Activated CD4-positive, alpha-beta T cell treated with anti-CD3 and anti-CD28 coated beads, Interleukin-10, Interleukin-2, amounts not matched to agents 100 ng/mL and 50 ng/mL, durations not matched to agents 16 hours and 8 hours (primary cell): Measurements from ENCODE around the gene CACNA2D4.
"Not testable (repeated sequence)": the region's sequence is repeated elsewhere in the genome, so short reads cannot be mapped to it uniquely, and the experiment has no call there.

Experiments used
- DNase-seq: peaks from one replicate; pipeline ENCODE4 v3.0.0-alpha.2; 2020

CACNA2D4 gene

DNA sequence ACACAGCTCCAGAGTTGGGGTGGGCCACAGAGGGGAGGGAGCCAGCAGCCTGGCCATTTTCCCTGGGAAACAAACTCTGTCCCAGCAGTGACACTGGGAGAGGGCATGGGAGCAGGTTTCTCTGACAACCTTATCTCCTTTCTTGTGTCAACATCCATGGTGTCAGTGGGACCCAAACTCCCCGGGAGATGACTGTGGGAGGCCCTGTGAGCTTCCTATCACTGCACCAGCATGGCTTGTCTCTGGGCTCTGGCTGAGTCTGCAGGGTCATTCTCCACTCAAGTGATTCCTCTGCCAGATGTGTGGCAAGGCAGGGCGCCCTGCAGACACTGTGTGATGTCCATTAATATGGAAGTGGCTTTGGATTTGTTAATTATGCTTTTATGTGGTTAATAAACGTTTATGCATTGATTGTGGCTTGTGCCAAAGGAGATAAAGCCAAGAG lies 88.0 kb downstream of the CACNA2D4 start:
- no peak for DNase-seq

DNA sequence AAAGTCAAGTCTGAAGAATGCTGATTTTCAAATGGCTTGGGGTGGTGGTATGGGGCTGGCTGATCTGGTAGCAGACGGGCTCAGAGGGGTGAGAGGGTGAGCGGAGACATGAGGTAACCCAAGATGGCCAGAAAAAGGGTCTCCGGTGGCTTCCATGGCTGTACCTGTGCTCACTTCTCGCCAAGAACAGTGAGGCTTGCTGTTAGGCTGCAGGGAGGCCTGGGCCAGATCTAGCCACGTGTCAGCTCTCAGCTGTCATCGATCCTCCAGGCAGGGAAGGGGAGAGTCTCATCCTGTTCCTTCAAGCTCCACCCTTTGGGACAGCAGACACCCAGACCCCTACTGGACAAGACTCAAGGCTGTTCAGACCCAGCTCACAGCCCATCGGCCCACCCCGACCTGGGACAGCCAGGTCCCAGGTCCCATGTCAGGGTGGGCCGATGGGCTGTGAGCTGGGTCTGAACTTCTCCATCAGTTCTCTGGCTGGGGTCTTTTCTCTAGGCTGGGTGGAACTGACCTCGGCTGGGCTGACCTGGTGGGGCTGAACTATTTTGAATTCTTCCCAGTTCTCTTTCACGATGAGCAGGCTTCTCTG lies 89.0 kb downstream of the CACNA2D4 start:
- no peak for DNase-seq

DNA sequence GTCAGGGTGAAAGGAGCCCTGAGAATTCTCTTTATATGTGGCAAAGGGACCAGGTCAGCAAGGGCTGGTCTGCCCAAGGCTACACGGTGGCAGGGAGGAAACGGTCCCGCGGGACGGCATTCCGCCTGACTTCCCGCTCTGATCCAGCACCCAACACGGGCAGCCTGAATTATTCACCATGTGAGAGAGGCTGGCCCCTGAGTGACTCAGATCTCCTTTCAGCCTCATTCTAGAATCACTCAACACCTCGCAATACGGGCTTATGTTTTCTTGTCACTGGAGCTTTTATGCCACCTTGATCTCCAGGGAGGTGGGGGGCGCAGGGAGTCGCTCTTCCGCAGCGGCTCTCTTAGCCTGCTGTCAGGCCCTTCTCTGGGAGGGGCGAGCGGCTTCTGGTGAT lies 89.6 kb downstream of the CACNA2D4 start:
- DNase-seq, result no peak

DNA sequence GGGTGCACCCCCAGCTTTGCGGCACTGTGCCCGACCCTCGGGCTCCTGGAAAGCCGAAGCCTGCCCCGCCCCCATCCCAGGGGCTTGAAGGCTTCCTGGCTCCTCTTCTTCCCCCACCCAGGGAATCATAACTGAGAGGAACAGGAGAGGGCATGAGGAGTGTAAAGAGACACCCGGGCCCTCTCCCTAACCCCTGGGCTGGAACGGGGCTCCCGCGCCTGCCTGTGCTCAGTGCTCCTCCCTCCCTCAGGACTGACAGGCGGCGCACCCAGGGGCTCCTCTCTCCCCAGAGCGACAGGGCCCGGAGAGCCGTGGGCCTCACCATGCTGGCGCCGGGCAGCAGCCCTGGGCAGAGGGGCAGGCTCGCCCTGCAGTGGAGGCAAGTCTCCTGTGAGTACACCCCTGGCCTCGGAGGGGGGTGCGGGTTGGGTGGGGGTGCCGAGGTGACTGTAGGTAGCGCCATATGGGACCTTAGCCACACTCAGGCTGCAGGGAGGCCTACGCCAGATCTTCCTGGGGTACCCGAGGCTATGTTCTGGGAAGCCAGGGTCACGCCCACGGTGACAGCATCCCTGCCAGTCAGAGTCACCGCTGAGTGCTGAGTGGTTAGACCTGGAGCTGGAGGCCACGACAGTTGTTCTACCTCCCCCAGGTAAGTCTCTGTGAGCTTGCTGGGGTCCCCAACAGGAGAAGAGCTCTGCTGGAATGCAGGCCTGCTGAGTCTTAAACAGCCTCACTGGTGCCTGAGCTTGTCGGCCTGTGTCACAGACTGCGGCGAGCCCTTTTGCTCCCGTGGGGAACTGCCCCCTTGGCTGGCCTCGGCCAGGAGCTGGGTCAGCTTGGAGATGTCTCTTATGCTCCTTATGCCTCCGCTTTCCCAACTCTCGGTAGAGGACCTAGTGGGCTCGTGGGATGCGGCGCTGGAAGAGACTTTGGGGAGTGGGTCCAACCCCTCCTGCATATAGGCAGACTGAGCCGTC lies 90.3 kb downstream of the CACNA2D4 start:
- no peak for DNase-seq

DNA sequence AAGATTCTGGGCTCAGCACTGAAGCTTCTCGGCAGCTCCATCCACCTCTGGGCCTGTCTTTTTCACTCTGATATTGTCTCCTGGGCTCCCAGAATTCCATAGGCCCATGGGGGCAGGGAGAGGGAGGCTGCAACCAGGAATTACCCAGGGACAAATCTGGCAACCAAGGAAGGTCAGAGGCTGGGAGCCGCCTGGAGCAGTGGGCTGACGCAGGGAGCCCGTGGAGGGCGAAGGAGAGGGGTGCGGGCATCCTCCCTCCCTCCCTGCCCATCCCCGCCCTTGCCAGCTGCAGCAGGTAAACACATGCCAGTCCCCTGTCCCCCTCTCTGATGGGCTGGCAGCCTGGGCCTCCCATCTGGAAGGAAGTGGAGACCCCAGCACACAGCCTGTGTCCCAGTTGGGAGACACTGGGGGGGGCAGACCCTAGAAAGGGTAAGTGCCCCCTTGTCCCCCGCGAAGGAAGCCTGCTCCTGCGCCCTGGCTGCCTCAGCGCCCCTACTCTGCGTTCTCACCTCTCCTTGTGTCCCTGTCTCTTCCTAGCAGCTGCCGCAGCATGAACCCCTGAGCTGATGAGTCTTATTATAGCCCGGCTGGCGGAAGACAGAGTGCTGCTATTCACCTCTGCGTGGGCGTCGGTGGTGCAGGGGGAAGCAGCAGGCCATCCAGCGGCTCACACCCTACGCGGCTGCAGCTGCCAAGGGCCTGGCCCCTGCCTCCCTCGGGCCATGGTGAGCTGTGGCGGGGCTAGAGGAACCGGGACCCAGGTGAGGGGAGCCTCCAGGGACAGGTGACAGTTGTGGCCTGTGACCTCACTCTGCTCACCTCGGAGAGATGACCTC lies 91.4 kb downstream of the CACNA2D4 start:
- DNase-seq, result no peak

DNA sequence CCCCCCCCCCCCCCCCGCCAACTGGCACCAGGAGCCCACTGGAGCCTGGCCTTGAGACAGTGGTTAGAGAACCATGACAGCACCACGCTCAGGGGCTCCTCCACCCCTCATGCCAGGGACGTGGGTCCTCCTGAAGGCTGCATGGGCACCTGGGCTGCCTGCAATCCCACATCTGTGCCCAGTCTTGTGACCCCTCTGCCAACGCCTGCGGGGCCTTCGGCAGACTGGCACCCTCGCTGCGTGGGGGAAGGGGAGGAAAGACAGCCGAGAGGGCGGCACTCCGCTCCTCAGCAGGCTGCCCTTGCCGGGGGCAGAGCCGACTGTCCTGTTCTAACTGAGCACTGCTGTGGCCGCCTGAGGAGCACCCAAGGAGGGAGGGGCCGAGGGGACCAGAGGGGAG lies 92.1 kb downstream of the CACNA2D4 start:
- DNase-seq, result no peak

DNA sequence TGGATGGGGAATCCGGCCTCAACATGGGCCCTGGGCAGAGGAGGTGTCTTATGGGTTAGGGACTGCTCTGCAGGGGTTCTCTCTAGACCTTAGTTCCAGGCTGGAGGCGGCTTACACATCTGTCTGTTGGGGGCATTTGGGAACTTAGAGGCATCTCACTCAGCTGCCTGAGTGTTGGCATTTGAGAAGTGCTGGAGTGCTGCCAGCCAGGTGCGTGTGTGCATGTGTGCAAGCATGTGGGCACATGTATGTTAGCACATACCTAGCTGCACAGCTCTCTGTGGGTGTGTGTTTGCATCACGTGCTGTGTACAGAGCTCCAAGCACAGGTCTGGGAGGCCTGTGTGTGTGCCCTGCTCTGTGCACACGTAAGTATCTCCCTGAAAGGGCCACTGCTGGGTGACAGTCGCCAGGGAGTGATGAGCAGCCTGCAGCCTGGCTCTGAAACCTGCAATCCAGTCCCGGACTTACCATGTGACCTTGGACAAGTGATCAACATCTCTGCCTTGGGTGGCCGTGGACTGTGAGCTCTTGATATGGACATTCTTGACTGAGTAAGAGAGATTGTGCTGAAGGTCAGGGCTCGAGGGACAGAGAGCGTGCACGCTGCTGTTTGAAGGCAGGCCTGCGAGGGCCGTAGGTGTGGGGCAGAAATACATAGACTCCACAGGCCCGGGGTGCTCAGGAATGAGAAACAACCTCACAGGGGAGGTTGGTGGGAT lies 92.9 kb downstream of the CACNA2D4 start:
- no peak for DNase-seq

DNA sequence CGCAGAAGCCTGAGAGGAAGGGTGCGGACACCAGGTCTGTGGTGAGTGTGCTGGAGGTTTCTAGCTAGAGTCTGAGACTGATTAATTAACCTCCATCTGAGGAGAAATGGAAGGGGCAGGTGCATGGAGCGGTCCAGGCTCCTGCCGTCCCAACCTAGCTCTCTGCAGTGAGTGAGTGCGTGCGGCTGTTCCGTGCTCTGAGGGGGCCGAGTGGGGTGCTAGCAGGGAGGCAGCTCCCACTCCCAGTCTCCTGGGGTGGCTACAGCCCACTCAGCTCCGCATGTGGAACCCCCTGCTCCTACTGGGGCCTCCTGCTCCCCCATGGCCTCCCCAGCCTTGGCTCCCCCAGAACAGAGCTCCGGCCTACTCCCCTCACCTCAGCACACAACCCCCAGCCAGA lies 95.2 kb downstream of the CACNA2D4 start:
- DNase-seq, result no peak

DNA sequence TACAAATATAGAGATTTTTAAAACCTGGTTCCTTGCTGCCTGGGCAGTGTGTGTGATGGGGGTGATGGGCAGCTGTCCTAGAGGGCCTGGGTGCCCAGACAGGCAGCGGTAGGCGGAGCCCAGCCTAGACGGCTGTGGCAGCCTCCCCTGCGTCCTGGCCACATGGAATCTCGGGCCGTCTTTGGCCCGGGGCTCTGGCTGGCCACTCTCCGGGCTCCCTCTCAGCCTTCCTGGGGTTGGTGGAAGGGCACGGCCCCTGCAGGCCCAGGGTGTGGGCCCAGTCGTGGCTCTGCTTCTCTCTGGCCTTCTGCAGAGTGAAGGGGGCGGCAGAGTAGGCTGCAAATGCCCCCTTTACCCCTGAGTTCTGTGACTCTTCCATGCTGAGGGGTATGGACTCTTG lies 95.8 kb downstream of the CACNA2D4 start:
- no peak for DNase-seq

DNA sequence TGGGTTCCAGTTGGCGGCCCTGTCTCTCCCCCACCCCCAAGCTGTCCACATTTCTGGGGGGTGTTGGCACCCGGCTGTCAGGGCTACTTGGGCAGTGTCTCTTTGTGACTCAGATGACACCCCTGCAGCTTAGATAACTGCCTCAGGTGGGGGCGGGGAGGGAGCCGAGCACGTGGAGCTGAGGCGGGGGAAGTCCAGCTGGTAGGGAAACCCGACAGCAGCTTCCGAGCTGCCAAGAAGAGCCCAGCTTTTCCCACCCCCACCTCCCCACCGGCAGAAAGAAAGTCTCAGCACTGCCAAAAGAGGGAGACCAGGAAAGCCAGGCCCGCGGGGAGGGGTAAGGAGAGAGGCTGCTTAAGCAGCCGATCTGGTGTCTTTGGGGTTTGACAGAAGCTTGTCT lies 96.6 kb downstream of the CACNA2D4 start:
- no peak for DNase-seq

DNA sequence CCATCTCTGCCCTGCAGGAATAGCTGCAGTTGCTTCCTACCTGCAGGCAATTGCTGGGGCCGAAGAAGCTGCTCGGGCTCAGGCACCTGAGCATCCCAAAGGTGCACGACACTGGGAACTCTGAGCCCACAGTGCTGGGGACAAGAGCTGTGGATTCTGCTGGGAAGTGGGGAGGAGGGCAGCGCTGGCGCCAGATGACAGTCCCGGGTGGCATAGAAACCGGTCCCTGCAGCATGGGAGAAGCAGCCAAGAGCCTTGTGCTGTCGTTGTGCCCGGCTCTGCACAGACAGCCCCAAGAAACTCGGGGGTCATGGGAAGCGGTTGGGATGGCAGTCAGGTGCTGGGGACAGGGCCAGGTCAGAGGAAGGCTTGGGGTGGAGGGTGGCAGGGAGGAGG lies 97.6 kb downstream of the CACNA2D4 start:
- DNase-seq, result no peak

DNA sequence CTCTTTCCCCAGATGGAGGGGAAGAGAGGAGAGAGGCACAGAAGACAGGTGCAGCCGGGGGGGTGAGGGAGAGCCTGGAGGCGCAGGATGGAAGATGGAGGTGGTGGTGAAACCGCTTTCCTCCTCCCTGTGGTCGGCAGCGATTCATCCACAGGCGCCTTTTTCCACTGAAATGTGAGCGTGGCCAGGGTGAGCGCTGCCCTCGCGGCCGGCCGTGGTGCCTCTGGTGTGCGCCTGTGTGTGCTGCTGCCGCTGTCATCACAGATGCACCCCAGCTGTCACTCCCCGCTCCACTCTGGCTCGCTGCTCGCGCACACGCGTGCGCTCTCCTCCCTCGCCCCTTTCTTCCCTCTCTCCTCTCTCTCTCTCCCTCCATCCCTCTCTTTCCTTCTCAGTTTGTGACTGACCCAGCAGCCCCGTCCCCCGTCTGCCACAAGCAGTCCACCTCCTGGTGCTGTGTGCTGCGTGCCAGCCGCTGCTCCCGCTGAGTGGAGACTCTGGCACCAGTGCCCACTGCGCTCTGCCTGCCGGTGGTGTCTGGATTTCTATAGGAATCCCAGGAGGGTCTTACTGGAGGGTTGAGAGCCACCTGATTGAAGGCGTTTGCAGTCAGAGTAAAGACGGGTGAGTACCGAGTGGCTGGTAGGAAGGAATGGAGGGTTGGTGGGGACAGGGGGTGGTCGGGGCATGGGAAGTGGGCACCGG lies 98.1 kb downstream of the CACNA2D4 start, which contains the start of gene LRTM2:
LRTM2 (plus strand) TSS at position 375 of the 705 bp plus-strand sequence. CDS start 7,584 bp downstream, outside the sequence.
- no peak for DNase-seq

DNA sequence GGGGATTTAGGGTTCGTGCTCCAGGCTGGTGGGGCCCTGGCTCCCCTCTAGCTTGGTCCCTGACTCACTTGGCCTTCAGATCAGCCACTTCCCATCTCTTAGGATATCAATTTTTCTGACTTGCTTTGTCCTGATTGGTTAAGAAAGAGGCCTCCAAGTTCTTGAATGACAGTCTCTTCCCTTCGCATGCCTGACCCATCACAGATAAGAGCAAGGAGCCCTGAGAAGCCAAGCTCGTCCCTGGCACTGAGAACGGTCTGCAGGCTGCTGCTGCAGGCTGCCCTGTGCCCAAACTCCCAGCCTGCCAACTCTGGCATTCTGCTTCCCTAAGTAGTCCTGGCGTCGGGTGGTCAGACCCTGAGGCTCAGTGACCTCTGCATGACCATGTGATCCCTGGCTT lies 98.9 kb downstream of the CACNA2D4 start:
- no peak for DNase-seq

DNA sequence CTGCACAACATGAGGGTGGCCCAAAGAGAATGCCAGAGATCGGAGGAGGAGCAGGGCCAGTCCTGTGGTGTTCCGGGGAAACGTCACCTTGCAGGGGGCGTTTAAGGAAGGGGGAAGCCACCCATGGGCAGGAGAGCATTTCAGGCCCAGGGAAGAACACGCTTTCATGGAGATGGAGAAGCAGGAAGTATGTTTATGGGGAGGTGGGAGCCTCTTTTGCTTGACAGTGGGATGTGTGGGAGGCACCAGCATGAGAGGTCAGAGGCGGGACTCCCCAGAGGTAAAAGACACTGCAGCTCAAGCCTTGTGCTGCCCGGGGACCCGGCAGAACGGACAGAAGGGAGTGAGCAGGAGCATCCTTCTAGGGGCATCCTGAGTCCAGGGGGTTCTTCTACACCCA lies 99.4 kb downstream of the CACNA2D4 start:
- no peak for DNase-seq

DNA sequence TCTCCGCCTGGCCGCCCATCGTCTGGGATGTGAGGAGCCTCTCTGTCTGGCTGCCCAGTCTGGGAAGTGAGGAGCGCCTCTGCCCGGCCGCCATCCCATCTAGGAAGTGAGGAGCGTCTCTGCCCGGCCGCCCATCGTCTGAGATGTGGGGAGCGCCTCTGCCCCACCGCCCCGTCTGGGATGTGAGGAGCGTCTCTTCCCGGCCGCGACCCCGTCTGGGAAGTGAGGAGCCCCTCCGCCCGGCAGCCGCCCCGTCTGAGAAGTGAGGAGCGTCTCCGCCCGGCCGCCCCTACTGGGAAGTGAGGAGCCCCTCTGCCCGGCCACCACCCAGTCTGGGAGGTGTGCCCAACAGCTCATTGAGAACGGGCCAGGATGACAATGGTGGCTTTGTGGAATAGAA lies 100.5 kb downstream of the CACNA2D4 start:
- DNase-seq, result not testable (repeated sequence)

DNA sequence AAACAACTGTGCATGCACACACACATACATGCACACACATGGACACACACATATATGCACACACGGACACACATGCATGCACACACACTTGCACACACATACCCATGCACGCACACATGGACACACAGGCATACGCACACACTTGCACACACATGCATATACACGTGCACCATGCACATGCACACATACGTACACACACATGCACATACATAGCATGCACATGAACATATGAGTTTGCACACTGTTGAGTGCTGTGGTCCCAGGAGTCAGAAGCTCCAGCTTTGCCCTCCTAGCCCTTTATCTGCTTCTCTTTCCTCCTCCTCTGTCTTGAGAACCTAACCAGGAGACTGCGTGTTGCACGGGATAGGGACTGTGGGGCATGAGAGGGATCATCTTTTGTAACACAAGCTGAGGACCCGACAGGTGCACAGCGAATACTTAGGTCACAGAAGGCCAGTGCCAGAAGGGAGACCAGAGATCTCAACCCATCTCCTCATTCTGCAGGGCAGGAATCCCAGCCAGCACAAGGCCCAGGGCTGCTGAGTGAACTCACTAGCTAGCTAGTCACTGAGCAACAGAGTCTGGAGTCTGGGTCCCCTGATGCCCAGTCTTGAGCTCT lies 101.6 kb downstream of the CACNA2D4 start:
- no peak for DNase-seq

DNA sequence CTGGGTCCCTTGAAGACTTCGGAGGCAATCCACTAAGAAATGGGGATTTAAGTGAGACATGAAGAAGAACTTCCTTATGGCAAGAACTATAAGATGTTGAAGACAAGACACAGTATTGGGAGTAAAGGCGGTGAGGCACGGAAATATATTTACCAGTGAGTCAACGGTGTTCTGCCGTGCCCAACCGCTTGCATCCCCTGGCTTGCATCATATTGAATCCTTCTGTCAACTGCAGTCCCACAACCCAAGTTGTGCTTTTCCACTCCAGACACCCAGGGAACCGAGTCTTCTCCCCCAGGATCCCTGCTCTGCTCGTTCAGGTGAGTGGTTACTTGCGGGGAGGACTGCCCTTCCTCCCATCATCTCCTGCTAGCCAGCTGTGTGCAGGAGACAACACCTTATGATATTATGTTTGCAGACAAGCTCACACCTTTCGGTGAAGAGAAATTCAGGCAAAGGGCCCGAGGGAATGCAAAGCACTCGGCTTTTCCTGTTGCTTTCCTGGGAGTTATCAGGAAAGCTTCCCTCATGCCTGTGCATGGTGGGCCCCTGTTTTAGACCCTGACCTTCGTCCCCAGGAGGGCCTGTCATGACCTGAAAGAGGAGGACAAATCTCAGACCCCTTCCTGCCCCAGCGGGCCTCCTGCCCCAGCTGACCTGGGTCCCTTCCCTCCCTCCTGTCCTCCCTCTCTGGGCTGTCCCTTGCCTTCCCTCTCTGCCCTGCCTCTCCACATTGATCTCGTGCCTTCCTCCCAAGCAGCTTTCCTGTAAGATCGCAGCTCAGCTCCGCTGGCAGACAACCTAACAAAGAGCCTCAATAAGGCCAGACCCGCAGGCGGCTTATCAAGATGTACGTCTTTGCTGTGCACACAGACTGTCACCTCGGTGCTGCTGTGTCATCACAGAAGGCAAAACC lies 102.4 kb downstream of the CACNA2D4 start:
- DNase-seq, result no peak

DNA sequence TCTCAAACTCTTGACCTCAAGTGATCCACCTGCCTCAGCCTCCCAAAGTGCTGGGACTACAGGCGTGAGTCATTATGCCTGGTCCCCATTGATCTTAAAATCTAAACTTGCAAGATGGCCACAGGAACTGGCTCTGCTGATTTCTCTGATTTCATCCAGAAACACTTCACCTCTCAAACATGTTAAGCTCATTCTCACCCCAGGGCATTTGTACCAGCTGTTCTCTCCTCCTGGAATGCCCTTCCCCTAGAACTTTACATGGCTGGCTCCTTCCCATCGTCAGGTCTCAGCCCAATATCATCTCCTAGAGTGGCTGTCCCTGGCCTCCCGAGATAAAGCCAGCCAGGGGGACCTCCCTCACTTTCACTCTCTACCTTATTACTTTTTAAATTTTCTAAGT lies 103.3 kb downstream of the CACNA2D4 start:
- DNase-seq, result no peak

DNA sequence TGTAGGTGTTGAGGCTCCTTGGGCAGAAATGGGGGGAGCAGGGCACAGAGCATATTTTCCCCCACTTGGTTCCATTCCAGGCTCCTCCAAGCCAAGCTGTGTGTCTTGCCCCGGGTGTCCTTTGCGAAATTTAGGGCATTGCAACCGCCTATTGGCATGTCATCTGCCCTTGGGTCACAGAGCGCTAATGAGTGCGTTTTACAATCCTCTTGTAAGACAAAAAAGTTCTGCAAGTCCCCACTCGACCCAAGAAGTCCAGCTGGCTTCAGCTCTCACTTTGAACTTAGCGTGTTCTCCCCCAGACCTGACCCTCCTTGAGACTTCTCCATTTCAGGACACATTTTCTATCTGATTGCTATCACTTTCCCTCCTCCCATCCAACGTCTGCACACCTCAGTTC lies 104.2 kb downstream of the CACNA2D4 start:
- no peak for DNase-seq

DNA sequence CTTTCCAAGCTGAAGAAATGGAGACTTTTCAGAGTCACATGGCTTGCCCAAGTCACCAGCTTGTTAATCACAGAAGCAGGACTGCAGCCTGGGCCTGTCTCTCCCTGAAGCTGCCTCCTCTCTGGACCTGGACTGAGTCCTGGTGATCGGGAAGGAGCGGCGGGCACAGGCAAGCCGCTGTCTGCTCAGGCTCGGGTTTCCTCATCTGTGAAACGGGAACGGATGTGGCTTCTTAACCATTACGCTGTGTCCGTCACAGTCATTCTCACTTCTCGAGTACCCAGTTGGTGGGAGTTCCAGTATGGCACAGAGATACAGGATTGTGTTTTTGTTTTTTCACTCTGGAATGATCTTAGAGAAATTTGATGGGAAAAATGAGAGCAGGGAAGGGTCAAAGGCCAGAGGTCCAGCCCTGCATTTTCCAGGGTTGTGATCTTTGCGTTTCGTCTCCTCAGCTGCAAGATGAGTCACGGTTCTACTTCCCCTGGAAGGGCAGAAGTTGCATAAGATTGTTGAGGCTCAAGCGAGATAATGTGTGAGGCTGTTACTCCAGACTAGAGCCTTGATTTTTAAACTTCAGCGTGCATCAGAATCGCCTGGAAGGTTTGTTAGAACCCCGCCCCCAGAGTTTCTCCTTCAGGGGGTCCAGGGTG lies 105.7 kb downstream of the CACNA2D4 start:
- peak; percentile 33 for DNase-seq
